Mucosa of stomach (tissue), 1 donor: ENCODE measurements around the gene UBXN2A.

Source experiments
- H3K27me3 ChIP-seq: one replicate; pipeline ENCODE4 v1.7.0; 2013; ENCODE audit warnings: mild to moderate bottlenecking, low read length; ENCODE audit not compliant: control insufficient read depth, insufficient read depth
- H3K36me3 ChIP-seq: one replicate; pipeline ENCODE4 v1.7.0; 2013; ENCODE audit warnings: low read length; ENCODE audit not compliant: control insufficient read depth, insufficient read depth
- H3K4me1 ChIP-seq: one replicate; pipeline ENCODE4 v1.7.0; 2013; ENCODE audit warnings: mild to moderate bottlenecking, low read length; ENCODE audit not compliant: control insufficient read depth, insufficient read depth
- H3K4me3 ChIP-seq: one replicate; pipeline ENCODE4 v1.7.0; 2013; ENCODE audit warnings: low read length
- H3K9ac ChIP-seq: one replicate; pipeline ENCODE4 v1.7.0; 2013; ENCODE audit warnings: mild to moderate bottlenecking, low read length, moderate library complexity
- H3K9me3 ChIP-seq: one replicate; pipeline ENCODE4 v1.7.0; 2013; ENCODE audit warnings: mild to moderate bottlenecking, low read length, moderate library complexity; ENCODE audit not compliant: control insufficient read depth
- donor health status: Pancreatic carcinoma.

The UBXN2A gene

DNA sequence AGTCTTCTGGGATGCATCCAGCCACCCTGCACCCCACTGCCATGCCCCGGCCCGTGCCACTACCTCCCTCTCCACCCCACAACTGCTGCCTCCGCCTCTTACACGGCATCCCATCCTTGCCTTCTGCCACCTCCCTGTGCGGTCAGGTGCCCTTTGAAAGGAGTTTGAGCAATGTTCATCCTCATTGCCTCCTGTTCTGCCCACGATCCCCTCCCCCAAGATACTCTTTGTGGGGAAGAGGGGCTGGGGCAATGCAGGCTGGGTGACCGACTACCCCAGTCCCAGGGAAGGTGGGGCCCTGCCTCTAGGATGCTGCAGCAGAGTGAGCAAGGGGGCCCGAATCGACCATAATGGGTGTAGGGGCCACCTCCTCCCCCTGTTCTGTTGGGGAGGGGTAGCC is 78.0 kb downstream of the UBXN2A start:
- Histone ChIP-seq H3K9me3 (no peaks in the 10 kb centered on the region), H3K36me3 (no peaks in the 10 kb centered on the region), H3K4me1 (no peaks in the 10 kb centered on the region), H3K4me3 (no peak overlapping the region), H3K27me3 (no peaks in the 10 kb centered on the region), H3K9ac (no peak overlapping the region)

DNA sequence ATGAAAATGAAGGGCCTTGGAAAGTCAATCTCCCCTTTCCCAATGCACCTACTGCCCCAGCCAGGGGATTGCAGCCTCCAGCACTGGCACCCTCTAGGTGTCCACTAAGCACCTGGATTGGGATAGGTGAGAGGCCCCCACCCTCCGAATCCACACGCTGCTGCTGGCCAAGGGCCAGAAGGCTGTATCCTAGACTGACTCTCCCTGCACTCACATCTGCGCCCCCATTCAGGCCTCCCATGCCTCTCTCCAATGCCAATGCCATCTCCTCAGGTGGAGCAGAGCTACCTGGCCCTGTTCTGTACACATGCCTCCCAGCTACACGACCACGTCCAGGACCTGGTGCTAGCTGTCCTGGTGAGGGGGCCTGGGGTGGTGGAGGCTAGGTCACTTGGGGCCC is 79.5 kb downstream of the UBXN2A start:
- H3K27me3 ChIP-seq = no peaks in the 10 kb centered on the region
- H3K9me3 ChIP-seq = no peaks in the 10 kb centered on the region
- H3K4me1 ChIP-seq = peaks cover 11% of the 10 kb centered on the region
- H3K4me3 ChIP-seq = no peak overlapping the region
- no peaks in the 10 kb centered on the region for H3K36me3 ChIP-seq
- no peak overlapping the region for H3K9ac ChIP-seq

DNA sequence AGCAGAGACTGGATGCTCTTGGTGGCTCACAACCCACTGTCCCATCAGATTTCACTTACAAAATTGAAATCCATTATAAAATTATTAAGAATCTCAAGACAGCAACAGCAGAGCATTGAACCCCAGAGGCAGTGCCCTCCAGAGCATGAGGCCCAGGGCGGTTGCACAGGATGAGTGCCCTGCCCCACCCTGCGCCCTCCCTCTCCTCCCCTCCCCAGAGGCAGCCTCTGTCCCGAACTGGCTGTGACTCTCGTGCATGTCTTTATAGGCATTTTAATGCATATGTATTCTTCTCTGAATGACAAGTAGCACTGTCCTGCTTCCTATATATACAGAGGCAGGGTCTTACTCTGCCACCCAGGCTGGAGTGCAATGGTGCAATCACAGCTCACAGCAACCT is 80.0 kb downstream of the UBXN2A start:
- no peaks in the 10 kb centered on the region for H3K36me3 ChIP-seq
- H3K4me1 ChIP-seq = peaks cover 11% of the 10 kb centered on the region
- no peaks in the 10 kb centered on the region for H3K9me3 ChIP-seq
- H3K9ac ChIP-seq = no peak overlapping the region
- no peaks in the 10 kb centered on the region for H3K27me3 ChIP-seq
- H3K4me3 ChIP-seq = no peak overlapping the region

DNA sequence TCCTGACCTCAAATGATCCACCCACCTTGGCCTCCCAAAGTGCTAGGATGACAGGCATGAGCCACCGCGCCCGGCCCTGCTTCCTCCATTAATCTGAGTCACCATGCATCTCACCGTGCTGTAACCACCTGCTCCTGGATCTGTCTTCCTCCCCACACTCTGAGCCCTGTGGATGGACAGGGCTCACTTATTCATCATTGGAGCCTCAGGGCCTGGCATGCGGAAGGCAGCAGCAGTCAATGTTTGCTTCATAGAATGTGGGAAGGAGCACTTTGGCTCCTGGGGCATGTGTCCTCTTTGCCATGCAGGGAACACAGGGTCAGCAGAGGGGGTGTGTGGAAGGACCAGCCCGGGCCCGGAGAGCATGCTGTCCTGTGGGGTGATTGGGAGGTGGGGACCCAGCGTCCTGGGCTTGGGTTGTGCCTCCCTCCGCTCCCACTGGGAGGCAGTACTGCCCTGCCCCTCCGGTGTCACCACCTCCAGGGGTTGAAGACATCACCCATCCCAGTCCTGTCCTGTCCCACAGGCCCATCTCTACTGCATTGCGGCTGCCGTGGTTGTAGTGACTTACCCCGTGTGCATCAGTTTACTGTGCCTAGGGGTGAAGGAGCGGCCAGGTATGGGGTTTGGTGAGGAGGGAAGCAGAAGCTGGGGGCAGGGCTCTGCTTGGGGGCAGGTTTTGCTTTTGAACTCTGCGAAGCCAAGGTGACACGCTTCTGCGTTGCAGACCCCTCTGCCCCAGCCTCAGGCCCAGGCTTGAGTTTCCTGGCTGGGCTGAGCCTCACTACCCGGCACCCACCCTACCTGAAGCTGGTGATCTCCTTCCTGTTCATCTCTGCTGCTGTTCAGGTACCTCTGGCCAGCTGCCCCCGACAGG is 81.1 kb downstream of the UBXN2A start:
- Histone ChIP-seq H3K36me3 (no peaks in the 10 kb centered on the region), H3K27me3 (no peaks in the 10 kb centered on the region), H3K4me1 (peaks cover 11% of the 10 kb centered on the region), H3K4me3 (no peak overlapping the region), H3K9ac (no peak overlapping the region), H3K9me3 (no peaks in the 10 kb centered on the region)

DNA sequence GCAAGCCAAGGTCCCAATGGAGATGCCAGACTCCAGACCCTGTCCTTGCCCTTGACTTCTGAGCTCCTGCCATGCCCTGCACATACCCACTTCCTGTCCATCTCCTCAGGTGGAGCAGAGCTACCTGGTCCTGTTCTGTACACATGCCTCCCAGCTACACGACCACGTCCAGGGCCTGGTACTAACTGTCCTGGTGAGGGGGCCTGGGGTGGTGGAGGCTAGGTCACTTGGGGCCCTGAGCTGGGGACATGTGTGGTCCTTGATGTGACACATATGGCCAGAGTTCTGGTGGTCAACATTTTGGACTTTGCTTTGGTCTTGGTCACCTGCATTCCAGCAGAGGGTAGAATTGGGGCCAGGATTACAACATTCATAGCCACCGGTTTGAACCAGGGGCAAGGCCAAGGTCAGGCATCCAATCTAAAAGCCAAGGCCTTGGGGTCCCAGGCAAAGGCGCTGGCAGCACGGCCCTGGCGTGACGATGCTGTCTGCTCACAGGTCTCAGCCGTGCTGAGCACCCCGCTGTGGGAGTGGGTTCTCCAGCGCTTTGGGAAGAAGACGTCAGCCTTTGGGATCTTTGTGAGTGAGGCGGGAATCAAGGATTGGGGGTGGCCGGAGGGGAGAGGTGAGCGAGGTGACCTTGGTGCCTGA is 82.2 kb downstream of the UBXN2A start:
- Histone ChIP-seq H3K9ac (no peak overlapping the region), H3K4me1 (peaks cover 11% of the 10 kb centered on the region), H3K27me3 (no peaks in the 10 kb centered on the region), H3K36me3 (no peaks in the 10 kb centered on the region), H3K4me3 (no peak overlapping the region), H3K9me3 (no peaks in the 10 kb centered on the region)

DNA sequence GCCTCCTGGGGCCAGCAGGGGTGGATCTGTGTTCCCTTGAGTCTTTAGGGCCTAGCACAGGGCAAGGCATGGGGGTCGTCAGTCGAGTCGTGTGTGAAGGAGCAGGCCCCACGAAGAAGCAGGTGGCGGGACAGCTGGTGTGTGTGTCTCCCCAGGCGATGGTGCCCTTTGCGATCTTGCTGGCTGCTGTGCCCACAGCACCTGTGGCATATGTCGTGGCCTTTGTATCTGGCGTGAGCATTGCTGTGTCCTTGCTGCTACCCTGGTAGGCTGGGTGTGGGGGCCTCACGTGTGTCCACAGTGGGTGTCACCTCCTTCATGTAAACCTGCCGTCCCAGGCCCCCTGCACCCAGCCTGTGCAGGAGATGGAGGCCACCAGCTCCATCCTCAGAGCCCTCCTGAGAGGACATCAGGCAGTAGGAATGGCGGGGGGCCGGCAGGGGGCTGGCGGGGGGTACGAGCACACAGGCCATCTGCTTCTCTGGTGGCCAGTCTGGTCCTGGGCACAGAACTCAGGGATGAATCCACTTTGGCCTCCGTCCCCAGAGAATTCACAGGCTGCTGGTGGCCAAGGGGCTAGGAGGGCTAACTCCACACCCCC is 82.8 kb downstream of the UBXN2A start:
- Histone ChIP-seq H3K4me1 (peaks cover 11% of the 10 kb centered on the region), H3K4me3 (no peak overlapping the region), H3K36me3 (no peaks in the 10 kb centered on the region)

DNA sequence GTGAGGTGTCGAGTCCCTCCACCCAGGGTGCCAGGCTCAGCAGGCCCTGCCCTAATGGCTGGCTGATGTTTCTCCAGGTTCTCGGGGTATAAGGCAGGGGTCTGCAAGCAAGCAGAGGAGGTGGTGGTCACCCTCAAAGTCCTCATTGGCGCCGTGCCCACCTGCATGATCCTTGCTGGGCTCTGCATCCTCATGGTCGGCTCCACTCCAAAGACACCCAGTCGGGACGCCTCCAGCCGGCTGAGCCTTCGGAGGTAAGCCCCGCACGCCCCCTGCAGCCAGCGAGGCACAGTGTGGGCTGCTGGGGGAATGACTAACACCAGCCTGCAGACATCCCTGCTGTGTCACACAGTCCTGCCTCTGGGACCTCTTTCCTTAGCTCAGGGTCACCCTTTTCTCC is 83.8 kb downstream of the UBXN2A start:
- no peak overlapping the region for H3K9ac ChIP-seq
- H3K27me3 ChIP-seq = no peaks in the 10 kb centered on the region
- H3K4me3 ChIP-seq = no peak overlapping the region
- H3K4me1 ChIP-seq = peaks cover 11% of the 10 kb centered on the region
- H3K9me3 ChIP-seq = no peaks in the 10 kb centered on the region
- H3K36me3 ChIP-seq = no peaks in the 10 kb centered on the region

More for the DNA sequence above, 82.8 kb downstream of the UBXN2A start:
- H3K9me3 ChIP-seq = no peaks in the 10 kb centered on the region
- H3K27me3 ChIP-seq = no peaks in the 10 kb centered on the region
- H3K9ac ChIP-seq = no peak overlapping the region

DNA sequence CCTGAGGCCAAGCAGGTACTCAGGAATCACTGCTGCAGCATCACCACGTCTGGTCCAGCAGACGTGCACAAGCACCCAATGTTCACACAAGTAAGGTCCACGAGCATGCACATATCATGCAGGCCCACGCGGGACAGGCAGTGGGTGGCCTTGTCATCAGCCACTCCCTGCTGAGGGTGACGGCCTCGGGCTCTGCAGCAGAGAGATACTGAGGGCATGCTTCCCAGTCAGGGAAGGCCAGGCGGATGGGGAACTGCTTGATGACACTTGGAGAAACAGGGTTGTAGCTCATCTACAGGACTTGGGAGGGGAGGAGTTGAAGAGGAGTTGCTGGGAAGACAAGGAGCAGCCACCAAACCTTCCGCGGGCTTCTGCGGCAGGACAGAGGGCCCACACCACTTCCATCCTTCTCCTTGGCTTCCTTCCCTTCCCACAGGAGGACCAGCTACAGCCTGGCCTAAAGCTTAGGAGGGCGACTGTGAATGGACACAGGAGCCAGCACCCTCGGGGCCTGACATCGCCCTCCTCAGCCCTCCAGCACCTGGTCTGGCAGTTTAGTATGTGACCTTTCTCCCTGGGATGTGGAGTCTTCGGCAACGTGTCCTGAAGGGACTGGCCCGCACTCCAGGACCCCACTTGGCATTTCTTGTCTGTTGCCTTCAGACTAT is 84.9 kb downstream of the UBXN2A start:
- no peak overlapping the region for H3K4me3 ChIP-seq
- no peaks in the 10 kb centered on the region for H3K27me3 ChIP-seq
- H3K9ac ChIP-seq = no peak overlapping the region
- peaks cover 11% of the 10 kb centered on the region for H3K4me1 ChIP-seq
- no peaks in the 10 kb centered on the region for H3K9me3 ChIP-seq
- H3K36me3 ChIP-seq = no peaks in the 10 kb centered on the region

DNA sequence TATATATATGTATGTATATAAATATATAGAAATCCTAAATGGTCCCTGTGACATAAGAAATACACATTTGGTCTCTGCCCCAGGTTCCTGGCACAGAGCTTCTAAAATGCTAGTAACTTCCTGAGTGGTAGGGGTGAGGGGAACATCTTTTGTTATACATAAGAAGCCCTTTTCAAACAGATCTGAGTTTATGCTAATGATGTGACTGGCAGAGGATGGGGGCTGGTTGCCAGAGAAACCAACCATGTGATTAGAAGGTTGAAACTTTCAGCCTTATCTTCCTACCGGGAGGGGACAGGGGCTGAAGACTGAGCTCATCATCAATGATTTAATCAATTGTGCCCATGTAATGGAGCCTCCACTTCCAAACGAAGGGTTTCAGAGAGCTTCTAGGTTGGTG is 86.0 kb downstream of the UBXN2A start:
- no peak overlapping the region for H3K9ac ChIP-seq
- no peaks in the 10 kb centered on the region for H3K27me3 ChIP-seq
- no peaks in the 10 kb centered on the region for H3K36me3 ChIP-seq
- no peak overlapping the region for H3K4me3 ChIP-seq
- no peaks in the 10 kb centered on the region for H3K9me3 ChIP-seq
- H3K4me1 ChIP-seq = peaks cover 11% of the 10 kb centered on the region

DNA sequence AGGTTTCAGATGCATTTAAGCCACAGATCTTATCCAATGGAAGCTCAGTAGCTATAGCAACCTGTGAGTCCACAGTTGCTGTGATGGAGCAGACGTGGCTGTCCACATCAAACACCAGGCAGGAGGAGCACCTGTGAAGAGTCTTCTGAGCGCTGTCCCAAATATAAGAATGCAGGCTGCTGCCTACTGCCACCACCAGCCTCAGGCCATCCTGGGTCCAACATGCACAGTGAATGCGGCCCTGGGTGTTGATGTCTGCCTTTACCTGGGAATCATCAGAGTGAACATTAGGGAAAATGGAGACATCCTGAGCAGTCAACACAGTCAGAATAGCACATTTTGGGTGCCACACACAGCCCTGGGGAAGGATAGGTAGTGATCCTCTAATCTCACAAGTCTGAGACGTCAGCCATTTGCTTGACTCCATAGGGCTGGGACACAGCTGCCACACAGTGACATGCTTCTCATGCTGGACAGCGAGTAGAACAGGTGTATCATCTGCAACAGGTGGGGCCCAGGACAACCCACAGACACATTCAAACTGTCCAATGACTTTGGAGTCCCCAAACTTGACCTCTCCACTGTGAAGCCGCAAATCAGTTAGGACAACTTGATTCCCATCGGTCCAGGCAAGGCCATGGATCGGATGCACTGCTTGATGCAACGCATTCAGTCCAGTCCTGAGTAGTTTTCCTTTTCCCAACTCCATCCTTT is 98.7 kb downstream of the UBXN2A start:
- no peak overlapping the region for H3K9ac ChIP-seq
- no peaks in the 10 kb centered on the region for H3K4me1 ChIP-seq
- H3K9me3 ChIP-seq = no peaks in the 10 kb centered on the region
- no peaks in the 10 kb centered on the region for H3K27me3 ChIP-seq
- H3K36me3 ChIP-seq = no peaks in the 10 kb centered on the region
- H3K4me3 ChIP-seq = no peak overlapping the region

DNA sequence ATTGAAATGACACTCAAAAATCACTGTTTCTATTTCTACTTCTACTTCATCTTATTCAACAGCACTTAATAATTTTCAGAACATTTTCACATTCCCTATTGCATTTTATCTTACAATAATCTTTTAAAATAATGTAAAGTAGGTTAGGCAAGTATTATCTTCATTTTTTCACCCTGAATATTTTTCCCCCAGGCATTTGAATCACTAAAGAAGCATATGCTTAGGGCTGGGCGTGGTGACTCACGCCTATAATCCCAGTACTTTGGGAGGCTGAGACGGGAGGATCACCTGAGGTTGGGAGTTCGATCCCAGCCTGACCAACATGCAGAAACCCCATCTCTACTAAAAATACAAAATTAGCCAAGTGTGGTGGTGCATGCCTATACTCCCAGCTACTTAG is 100.2 kb downstream of the UBXN2A start:
- H3K9ac ChIP-seq = no peak overlapping the region
- no peaks in the 10 kb centered on the region for H3K27me3 ChIP-seq
- no peak overlapping the region for H3K4me3 ChIP-seq
- H3K36me3 ChIP-seq = no peaks in the 10 kb centered on the region
- H3K4me1 ChIP-seq = no peaks in the 10 kb centered on the region
- no peaks in the 10 kb centered on the region for H3K9me3 ChIP-seq
